GM12874 (cell line): ENCODE results near the gene IL20RB.

ENCODE experiments used
- TF ChIP-seq, protein P1 (sequence below): IDR thresholded peaks from 2 replicates; pipeline ENCODE4 v1.5.1; 2011; ENCODE audit warnings: low read depth, mild to moderate bottlenecking, control low read depth, low read length, moderate library complexity; ENCODE audit not compliant: insufficient read depth

IL20RB gene

DNA sequence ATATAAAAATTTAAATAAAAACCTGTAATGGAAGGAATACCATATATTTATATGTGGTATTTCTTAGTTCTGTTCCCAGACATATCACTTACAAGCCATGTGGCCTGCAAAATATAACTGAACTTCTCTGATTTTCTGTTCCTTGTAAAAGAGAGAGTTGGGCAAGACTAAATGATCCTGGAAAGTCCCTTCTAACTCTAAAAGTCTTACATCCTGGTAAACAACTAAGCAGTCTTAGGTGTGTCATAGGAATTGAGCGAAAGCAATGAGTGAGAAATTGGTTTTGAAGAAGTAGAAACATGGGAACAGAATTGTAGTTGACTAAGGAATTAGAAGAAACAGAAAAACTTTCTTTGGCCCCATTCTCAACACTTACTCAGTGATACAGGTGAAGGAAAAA lies 25.3 kb upstream of the IL20RB start:
- TF ChIP-seq, protein P1, sequence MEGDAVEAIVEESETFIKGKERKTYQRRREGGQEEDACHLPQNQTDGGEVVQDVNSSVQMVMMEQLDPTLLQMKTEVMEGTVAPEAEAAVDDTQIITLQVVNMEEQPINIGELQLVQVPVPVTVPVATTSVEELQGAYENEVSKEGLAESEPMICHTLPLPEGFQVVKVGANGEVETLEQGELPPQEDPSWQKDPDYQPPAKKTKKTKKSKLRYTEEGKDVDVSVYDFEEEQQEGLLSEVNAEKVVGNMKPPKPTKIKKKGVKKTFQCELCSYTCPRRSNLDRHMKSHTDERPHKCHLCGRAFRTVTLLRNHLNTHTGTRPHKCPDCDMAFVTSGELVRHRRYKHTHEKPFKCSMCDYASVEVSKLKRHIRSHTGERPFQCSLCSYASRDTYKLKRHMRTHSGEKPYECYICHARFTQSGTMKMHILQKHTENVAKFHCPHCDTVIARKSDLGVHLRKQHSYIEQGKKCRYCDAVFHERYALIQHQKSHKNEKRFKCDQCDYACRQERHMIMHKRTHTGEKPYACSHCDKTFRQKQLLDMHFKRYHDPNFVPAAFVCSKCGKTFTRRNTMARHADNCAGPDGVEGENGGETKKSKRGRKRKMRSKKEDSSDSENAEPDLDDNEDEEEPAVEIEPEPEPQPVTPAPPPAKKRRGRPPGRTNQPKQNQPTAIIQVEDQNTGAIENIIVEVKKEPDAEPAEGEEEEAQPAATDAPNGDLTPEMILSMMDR: no peak

DNA sequence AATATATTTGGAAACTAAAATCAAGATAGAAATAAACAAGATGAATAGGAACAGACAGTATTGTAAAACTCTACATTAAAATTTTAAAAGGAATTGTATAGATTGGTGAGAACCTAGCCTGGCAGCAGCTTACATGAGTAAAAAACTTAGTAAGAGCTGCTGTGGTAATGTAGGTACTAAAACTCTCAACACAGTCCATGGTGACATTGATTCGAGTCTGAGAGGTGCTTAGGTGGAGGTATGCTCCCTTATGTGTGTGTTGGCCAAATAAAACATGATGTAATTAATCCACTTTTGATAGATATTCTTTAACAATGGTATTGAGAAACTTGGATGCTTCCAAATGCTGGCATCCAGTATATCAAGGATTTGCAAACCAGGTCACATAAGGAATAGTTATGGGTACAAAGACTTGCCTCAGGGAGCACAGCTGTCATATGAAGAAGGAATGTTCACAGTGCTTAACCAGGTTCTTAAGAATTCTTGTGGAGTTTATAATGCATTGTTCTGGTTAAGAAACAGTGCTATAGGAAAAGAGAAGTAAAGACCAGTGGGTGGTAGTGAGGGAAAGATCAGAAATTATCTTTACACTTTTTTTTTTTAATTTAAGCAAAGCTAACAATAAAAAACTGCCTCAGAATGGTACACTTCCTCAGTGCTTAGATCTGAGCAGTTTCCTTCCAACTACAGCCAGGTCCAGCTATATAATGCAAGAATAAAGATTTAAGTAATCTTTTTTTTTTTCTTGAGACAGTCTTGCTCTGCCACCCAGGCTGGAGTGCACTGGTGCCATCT lies 24.6 kb upstream of the IL20RB start:
- TF ChIP-seq, protein P1: no peak

DNA sequence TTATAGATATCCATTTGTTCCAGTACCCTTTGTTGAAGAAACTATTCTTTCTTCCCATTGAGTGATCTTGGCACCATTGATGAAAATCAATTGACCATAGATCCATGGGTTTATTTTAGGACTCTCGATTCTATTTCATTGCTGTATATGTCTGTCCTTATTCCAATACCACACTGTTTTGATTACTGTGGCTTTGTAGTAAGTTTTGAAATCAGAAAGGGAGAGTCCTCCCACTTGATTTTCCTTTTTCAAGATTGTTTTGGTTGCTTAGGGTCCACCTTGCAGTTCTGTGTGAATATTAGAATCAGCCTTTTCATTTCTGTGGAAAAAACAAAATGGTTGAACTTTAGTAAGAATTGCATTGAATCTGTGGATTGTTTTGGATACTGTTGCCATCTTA lies 20.6 kb upstream of the IL20RB start:
- TF ChIP-seq, protein P1: no peak

DNA sequence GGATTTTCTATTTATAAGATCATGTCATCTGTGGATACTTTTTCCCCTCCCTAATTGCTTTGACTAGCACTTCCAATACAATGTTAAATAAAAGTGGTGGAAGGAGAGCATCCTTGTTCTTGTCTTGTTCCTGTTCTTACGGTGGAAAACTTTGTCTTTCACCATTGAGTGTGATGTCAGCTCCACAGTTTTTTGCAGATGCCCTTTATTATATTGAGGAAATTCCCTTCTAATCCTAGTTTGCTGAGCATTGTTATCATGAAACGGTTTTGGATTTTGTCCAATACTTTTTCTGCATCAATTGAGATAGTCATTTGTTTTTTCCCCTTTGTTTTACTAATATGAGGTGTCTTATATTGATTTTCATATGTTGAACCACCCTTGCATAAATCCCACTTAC lies 19.9 kb upstream of the IL20RB start:
- TF ChIP-seq, protein P1: no peak

DNA sequence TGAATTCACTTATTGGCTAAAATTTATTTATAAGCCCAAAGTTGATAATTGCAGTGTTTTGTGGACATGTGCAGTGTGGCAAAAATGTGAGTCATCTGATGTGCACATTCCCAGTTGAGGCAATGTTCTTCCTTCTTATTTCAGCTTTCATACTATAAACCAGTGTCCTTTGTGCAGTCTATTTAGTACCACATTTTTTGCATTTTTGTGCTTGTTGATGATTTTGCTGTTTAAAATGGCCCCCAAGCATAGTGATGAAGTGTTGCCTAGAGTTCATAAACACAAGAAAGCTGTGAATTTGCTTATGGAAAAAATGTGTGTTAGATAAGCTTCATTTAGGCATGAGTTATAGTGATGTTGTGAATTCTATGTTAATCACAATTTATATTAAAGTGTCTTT lies 19.4 kb upstream of the IL20RB start:
- TF ChIP-seq, protein P1: no peak

DNA sequence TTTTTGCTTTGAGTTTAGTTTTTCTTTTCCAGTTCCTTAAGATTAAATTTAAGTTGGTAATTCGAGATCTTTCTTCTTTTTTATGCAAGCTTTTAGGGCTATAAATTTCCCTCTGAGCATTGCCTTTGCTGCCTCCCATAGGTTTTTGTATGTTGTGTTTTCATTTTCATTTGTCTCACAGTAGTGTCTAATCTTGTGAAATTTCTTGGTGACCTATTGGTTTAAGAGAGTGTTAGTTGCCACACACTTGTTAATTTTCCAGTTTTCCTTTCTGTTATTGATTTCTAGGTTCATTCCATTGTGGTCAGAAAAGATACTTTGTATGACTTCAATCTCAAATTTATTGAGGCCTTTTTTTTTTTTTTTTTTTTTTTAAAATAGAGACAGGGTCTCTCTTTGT lies 18.3 kb upstream of the IL20RB start:
- TF ChIP-seq, protein P1: no peak

DNA sequence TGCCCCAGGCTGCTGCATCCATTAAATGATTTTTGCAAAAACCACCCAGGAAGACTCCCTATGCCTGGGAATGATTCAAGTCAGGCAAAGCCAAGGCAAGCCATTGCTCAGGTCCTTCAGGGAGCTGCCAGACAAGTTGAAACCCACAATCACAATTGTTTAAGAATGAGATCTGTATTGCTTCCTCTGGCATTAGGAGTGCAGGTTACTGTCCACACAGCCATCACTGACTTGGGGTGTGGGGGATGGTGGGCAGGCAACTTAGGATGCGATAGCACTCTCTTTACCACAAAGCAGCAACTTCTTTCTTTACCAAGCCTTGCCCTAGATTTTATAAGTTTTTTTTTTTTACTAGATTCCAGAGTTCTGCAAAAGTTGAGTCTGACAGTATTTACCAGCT lies 15.0 kb upstream of the IL20RB start:
- TF ChIP-seq, protein P1: no peak
